ENCODE measurements around the gene PLXDC2. TPM values are rescaled to one million over a fixed set of nuclear protein-coding genes. Genes with fewer than 3 reads are reported as not detected.

The PLXDC2 gene
- total RNA-seq, 1 donor from 2014 or later: 94.1 TPM

DNA sequence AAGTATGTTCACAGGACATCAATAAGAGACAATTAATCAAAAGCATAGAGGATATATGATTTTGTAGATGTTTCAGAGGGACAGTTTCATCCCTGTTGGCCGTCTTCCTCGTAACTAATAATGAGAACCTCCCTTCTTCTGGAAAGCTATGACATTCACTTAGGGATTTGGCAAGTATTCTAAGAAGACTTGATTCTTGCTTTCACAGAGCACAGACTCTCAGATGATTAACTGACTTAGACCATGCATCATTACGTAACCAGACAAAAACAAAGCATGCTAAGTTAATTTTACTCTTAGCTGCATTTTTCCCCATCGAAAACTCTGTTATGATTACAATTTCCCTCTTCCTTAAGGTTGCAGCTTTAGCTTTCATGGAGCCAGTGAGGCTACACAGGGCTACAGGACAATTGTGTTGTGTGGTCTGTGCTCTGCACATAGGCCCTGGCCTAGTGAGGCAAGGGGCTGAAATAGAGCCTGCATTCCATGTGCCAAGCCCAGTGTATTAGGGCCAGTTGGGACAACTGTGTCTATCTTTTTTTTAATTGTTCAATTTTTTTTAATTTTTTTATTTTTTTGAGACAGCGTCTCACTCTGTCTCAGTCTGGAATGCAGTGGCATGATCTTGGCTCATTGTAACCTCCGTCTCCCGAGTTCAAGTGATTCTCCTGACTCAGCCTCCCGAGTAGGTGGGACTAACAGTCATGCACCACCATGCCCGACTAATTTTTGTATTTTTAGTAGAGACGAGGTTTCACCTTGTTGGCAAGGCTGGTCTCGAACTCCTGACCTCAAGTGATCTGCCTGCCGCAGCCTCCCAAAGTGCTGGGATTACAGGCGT, 105.3 kb downstream of the PLXDC2 start:
- intact Hi-C loops (cut with DNase I): loop anchor here (1.0 to 10.0 kb wide), 5 partner anchors 8 to 349 kb away; no protein-coding TSS in a partner anchor
- Histone ChIP-seq H3K4me3 (peak overlapping the region; percentile 18 to 35), H3K9me3 (no peaks in the 10 kb centered on the region), H3K27me3 (no peaks in the 10 kb centered on the region), H3K36me3 (no peaks in the 10 kb centered on the region), H3K27ac (peak overlapping the region; percentile 90 to 94), H3K4me1 (peaks cover 7 to 67% of the 10 kb centered on the region in 2 donors)
- TF ChIP-seq, protein P1, sequence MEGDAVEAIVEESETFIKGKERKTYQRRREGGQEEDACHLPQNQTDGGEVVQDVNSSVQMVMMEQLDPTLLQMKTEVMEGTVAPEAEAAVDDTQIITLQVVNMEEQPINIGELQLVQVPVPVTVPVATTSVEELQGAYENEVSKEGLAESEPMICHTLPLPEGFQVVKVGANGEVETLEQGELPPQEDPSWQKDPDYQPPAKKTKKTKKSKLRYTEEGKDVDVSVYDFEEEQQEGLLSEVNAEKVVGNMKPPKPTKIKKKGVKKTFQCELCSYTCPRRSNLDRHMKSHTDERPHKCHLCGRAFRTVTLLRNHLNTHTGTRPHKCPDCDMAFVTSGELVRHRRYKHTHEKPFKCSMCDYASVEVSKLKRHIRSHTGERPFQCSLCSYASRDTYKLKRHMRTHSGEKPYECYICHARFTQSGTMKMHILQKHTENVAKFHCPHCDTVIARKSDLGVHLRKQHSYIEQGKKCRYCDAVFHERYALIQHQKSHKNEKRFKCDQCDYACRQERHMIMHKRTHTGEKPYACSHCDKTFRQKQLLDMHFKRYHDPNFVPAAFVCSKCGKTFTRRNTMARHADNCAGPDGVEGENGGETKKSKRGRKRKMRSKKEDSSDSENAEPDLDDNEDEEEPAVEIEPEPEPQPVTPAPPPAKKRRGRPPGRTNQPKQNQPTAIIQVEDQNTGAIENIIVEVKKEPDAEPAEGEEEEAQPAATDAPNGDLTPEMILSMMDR (IDR thresholded peaks at IDR 0.05): no peak
- DNase-seq (ENCODE audit: low spot score in 2 of 2): no peak

DNA sequence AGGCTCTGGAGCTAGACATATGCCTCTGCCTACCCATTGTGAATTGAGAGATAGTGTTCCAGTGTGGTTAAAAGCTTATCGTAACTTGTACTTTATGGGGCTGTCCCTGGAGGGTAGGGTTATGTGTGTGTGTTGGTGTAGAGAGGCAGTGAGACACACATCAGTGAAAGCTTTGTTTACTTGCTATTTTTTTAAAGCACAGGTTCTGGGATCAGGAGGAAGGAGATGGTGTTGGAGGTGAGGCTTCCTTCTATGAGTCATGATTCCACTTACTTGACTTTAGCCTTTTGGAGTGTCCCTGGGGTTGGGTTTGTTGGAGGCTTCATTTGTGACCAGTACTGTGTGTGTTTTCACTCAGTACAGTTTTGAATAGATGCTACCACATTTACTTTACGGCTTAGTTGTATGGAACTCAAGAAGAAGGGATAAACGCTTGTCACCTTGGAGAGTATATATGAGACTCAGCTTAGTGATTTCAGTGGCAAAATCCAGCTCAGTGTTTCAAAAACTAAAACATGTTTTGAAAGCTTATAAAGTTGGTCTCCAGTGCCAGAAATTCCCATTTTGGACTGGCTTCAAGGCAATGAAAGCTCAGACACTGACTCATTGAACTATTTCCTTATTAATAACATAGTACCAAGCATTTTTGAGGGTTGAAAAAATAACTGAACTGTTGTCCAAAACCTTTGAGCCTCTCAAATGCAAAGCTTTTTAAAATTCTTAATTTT, 106.2 kb downstream of the PLXDC2 start:
- intact Hi-C loops (cut with DNase I): loop anchor here (2.0 to 10.0 kb wide), 4 partner anchors 80 to 350 kb away; no protein-coding TSS in a partner anchor
- H3K27me3 ChIP-seq: no peaks in the 10 kb centered on the region
- peak overlapping the region; percentile 90 to 94 for H3K27ac ChIP-seq
- H3K4me3 ChIP-seq: peak overlapping the region; percentile 18 to 35
- H3K4me1 ChIP-seq: peaks cover 7 to 65% of the 10 kb centered on the region in 2 donors
- TF ChIP-seq, protein P1 (IDR thresholded peaks at IDR 0.05): no peak
- H3K36me3 ChIP-seq: no peaks in the 10 kb centered on the region
- no peaks in the 10 kb centered on the region for H3K9me3 ChIP-seq
- peak in 1 of 2 donors; percentile 82 for DNase-seq (ENCODE audit: low spot score in 2 of 2)

DNA sequence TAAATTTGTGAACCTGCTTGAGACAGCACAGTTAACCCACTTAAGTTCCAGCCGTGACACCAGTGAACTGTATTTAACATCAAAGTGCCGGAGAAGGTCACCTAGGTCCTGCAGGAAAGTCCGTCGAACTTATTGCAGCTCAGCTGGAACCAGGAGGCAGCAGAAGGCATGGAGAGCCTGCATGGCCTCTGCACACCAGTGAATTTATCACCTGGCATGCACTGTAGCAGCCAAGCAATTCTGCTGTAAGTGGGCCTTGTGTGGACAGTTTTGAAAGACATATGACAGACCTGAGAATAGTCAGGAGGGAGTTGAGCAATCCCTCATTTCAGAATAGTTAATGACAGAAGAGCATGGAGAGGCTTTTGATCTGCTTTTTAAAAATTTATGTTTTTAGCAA, 108.8 kb downstream of the PLXDC2 start:
- Histone ChIP-seq H3K4me3 (no peak overlapping the region), H3K27ac (peak overlapping the region; percentile 90 to 94), H3K27me3 (no peaks in the 10 kb centered on the region), H3K9me3 (no peaks in the 10 kb centered on the region), H3K36me3 (no peaks in the 10 kb centered on the region), H3K4me1 (peaks cover 3 to 54% of the 10 kb centered on the region in 2 donors)
- no peak for DNase-seq (ENCODE audit: low spot score in 2 of 2)
- TF ChIP-seq, protein P1 (IDR thresholded peaks at IDR 0.05): no peak
- intact Hi-C loops (cut with DNase I): loop anchor here (10.0 kb wide), 1 partner anchor 270 kb away; no protein-coding TSS in a partner anchor

DNA sequence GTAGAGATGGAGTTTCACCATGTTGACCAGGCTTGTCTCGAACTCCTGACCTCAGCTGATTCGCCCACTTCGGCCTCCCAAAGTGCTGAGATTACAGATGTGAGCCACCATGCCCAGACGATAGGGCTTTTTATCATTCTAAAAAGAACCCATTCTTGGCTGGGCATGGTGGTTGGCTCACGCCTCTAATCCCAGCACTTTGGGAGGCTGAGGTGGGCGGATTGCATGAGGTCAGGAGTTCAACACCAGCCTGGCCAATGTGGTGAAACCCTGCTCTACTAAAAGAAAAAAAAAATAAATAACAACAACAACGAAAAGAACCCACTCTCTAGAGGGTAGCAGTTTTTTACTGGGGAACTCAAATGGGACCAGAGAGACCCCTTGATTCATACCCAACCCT, 112.7 kb downstream of the PLXDC2 start:
- H3K36me3 ChIP-seq: no peaks in the 10 kb centered on the region
- DNase-seq (ENCODE audit: low spot score in 2 of 2): no peak
- intact Hi-C loops (cut with DNase I): loop anchor here (1.0 to 10.0 kb wide), 2 partner anchors 8 to 274 kb away; no protein-coding TSS in a partner anchor
- peak overlapping the region in 1 of 2 donors; percentile 3 for H3K4me3 ChIP-seq
- peaks cover 9 to 50% of the 10 kb centered on the region in 2 donors for H3K4me1 ChIP-seq
- no peaks in the 10 kb centered on the region for H3K27me3 ChIP-seq
- no peaks in the 10 kb centered on the region for H3K9me3 ChIP-seq
- peak overlapping the region; percentile 72 to 76 for H3K27ac ChIP-seq
- TF ChIP-seq, protein P1 (IDR thresholded peaks at IDR 0.05): no peak

DNA sequence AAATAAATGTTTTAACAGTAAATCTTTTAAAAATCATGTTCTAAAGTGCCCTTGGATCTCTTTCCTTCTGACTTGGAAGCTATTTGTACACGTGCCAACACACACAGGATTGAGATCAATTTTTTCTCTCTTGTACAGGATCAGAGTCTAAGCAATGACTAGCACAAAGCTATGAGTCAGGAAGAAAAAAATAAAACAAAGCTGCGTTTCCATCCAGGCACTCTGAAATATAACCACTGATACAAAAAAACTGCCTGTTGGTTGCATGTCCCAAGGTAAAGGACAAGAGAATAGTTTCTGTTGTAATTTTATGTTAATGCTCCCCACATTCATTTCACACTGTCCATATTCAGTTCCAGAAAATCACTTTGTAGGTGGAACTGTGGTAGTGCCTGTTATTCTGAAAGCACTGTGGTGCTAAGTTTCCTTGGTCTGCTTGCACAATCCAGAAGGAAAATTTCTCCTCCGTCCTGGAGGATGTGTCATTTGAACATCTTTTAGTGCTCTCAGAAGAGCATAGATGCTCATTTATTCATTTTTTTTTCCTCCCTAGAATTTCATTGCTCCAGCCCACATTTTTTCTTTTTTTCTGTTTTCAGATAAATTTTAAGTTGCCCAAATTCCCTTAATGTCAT, 113.4 kb downstream of the PLXDC2 start:
- Histone ChIP-seq H3K27ac (peak overlapping the region; percentile 72 to 76), H3K4me3 (peak overlapping the region in 1 of 2 donors; percentile 3), H3K36me3 (no peaks in the 10 kb centered on the region), H3K27me3 (no peaks in the 10 kb centered on the region), H3K4me1 (peaks cover 9 to 47% of the 10 kb centered on the region in 2 donors), H3K9me3 (no peaks in the 10 kb centered on the region)
- intact Hi-C loops (cut with DNase I): loop anchor here (1.0 to 10.0 kb wide), 2 partner anchors 8 to 275 kb away; no protein-coding TSS in a partner anchor
- TF ChIP-seq, protein P1 (IDR thresholded peaks at IDR 0.05): no peak
- DNase-seq (ENCODE audit: low spot score in 2 of 2): no peak
